HEK293 (cell line): ENCODE results near the gene COA8.
A peak's percentile ranks its signal among the peaks of the same experiment; 100 is the strongest.

ENCODE experiments used
- CTCF ChIA-PET: fragments of 350-600 bp; formaldehyde crosslinking; extraction: SDS; loops from one replicate; lab custom pipeline; 2021; ENCODE audit warnings: antibody characterized with exemption; lab: Yijun Ruan, JAX
- POLR2A ChIA-PET: fragments of 300-600 bp; formaldehyde crosslinking; extraction: SDS; loops from one replicate; lab custom pipeline; 2020; ENCODE audit warnings: antibody characterized with exemption, inconsistent platforms; lab: Yijun Ruan, JAX
- H3K27ac ChIP-seq: fragments of 200-500 bp; sonication (Bioruptor generic); 2 replicates; pipeline ENCODE4 v1.5.1; 2014; ENCODE audit warnings: low read depth, low read length, control low read depth, inconsistent platforms; ENCODE audit errors: extremely low read depth
- H3K36me3 ChIP-seq, 2 experiments: fragments of 200-500 bp in 1 of 2; sonication (Bioruptor generic) in 1 of 2; 1 replicate in 1 of 2; 2 replicates in 1 of 2; pipeline ENCODE4 v1.5.1; 2014 to 2017; ENCODE audit warnings: inconsistent platforms in 2 of 2, low read length in 2 of 2; ENCODE audit not compliant: control insufficient read depth in 2 of 2, insufficient read depth in 1 of 2
- H3K4me1 ChIP-seq: fragments of 200-500 bp; sonication (Bioruptor generic); 2 replicates; pipeline ENCODE4 v1.5.1; 2014; ENCODE audit warnings: mild to moderate bottlenecking, low read length, inconsistent platforms; ENCODE audit not compliant: control insufficient read depth, insufficient read depth
- H3K4me3 ChIP-seq: 2 replicates; pipeline ENCODE4 v1.5.1; 2011; ENCODE audit warnings: low read depth, mild to moderate bottlenecking, control low read depth, low read length, moderate library complexity
- H3K9me3 ChIP-seq: fragments of 200-500 bp; sonication (Bioruptor generic); 2 replicates; pipeline ENCODE4 v1.5.1; 2014; ENCODE audit warnings: low read depth, low read length, inconsistent platforms; ENCODE audit not compliant: control insufficient read depth, insufficient read depth
- FEZF1 ChIP-seq: fragments of 450-650 bp; formaldehyde crosslinking; IDR thresholded peaks from 2 replicates; pipeline ENCODE4 v1.5.1; 2016; ENCODE audit warnings: missing biosample characterization, missing genetic modification characterization
- PRDM4 ChIP-seq: fragments of 450-650 bp; formaldehyde crosslinking; IDR thresholded peaks from 2 replicates; pipeline ENCODE4 v1.5.1; 2017; ENCODE audit warnings: missing biosample characterization, missing genetic modification characterization
- SP2 ChIP-seq: fragments of 450-650 bp; formaldehyde crosslinking; IDR thresholded peaks from 2 replicates; pipeline ENCODE4 v1.5.1; 2016; ENCODE audit warnings: missing biosample characterization, missing genetic modification characterization
- SP7 ChIP-seq: fragments of 450-650 bp; formaldehyde crosslinking; IDR thresholded peaks from 2 replicates; pipeline ENCODE4 v1.5.1; 2016; ENCODE audit warnings: missing biosample characterization, missing genetic modification characterization
- ZBTB21 ChIP-seq: fragments of 450-650 bp; formaldehyde crosslinking; IDR thresholded peaks from 2 replicates; pipeline ENCODE4 v1.5.1; 2017; ENCODE audit warnings: missing biosample characterization, missing genetic modification characterization
- ZNF19 ChIP-seq: fragments of 450-650 bp; formaldehyde crosslinking; IDR thresholded peaks from 2 replicates; pipeline ENCODE4; 2016; ENCODE audit warnings: missing biosample characterization, missing genetic modification characterization, low read depth
- ZNF24 ChIP-seq: fragments of 450-650 bp; formaldehyde crosslinking; IDR thresholded peaks from 2 replicates; pipeline ENCODE4 v1.5.1; 2016; ENCODE audit warnings: missing biosample characterization, missing genetic modification characterization
- ZNF341 ChIP-seq: fragments of 450-650 bp; formaldehyde crosslinking; IDR thresholded peaks from 2 replicates; pipeline ENCODE4; 2016; ENCODE audit warnings: low read depth, missing biosample characterization, missing genetic modification characterization
- ZNF37A ChIP-seq: fragments of 450-650 bp; IDR thresholded peaks from 2 replicates; pipeline ENCODE4 v1.5.1; 2018; ENCODE audit warnings: missing biosample characterization, missing genetic modification characterization
- ZNF398 ChIP-seq: fragments of 450-650 bp; formaldehyde crosslinking; IDR thresholded peaks from 2 replicates; pipeline ENCODE4 v1.5.1; 2017; ENCODE audit warnings: missing biosample characterization, missing genetic modification characterization
- ZNF416 ChIP-seq: fragments of 450-650 bp; formaldehyde crosslinking; IDR thresholded peaks from 2 replicates; pipeline ENCODE4 v1.5.1; 2016; ENCODE audit warnings: missing biosample characterization, missing genetic modification characterization
- ZNF514 ChIP-seq: fragments of 450-650 bp; formaldehyde crosslinking; IDR thresholded peaks from 2 replicates; pipeline ENCODE4 v1.5.1; 2016; ENCODE audit warnings: missing biosample characterization, missing genetic modification characterization
- ZNF521 ChIP-seq: fragments of 450-650 bp; formaldehyde crosslinking; IDR thresholded peaks from 2 replicates; pipeline ENCODE4 v1.5.1; 2017; ENCODE audit warnings: missing biosample characterization, mild to moderate bottlenecking, missing genetic modification characterization
- ZNF549 ChIP-seq: fragments of 450-650 bp; IDR thresholded peaks from 2 replicates; pipeline ENCODE4 v1.5.1; 2018; ENCODE audit warnings: missing biosample characterization, missing genetic modification characterization, mild to moderate bottlenecking, inconsistent platforms, moderate library complexity
- ZNF561 ChIP-seq: fragments of 450-650 bp; IDR thresholded peaks from 2 replicates; pipeline ENCODE4 v1.5.1; 2018; ENCODE audit warnings: missing biosample characterization, missing genetic modification characterization, borderline replicate concordance
- ZNF600 ChIP-seq: fragments of 450-650 bp; formaldehyde crosslinking; IDR thresholded peaks from 2 replicates; pipeline ENCODE4 v1.5.1; 2016; ENCODE audit warnings: missing biosample characterization, missing genetic modification characterization
- ZNF660 ChIP-seq: fragments of 450-650 bp; IDR thresholded peaks from 2 replicates; pipeline ENCODE4 v1.5.1; 2018; ENCODE audit warnings: missing biosample characterization, mild to moderate bottlenecking, missing genetic modification characterization
- ZNF76 ChIP-seq: fragments of 450-650 bp; formaldehyde crosslinking; IDR thresholded peaks from 2 replicates; pipeline ENCODE4; 2016; ENCODE audit warnings: low read depth, missing biosample characterization, missing genetic modification characterization, borderline replicate concordance
- ZNF792 ChIP-seq: fragments of 450-650 bp; formaldehyde crosslinking; IDR thresholded peaks from 2 replicates; pipeline ENCODE4 v1.5.1; 2016; ENCODE audit warnings: missing biosample characterization, missing genetic modification characterization
- TF ChIP-seq, protein P1 (sequence below): fragments of 450-650 bp; formaldehyde crosslinking; IDR thresholded peaks from 2 replicates; pipeline ENCODE4 v1.5.1; 2016; ENCODE audit warnings: missing biosample characterization, missing genetic modification characterization

Gene COA8

GRCh38 chr14:103568952-103569351 is 6.2 kb downstream of the COA8 start:
- CTCF ChIA-PET = interaction anchor here (0.7 to 1.8 kb wide), 3 partner anchors 46 to 111 kb away, joined by 3 to 6 read pairs (median 3); partner anchors contain the start of gene CKB
- no peaks in the 10 kb centered on the region for H3K9me3 ChIP-seq
- H3K27ac ChIP-seq = no peak overlapping the region
- H3K4me1 ChIP-seq = peaks cover 3% of the 10 kb centered on the region; the same call in 1 of the 2 replicates
- TF ChIP-seq ZNF514 (tag by site-specific recombination) (no peak), ZNF660 (tag by site-specific recombination) (peak; percentile 58), ZNF24 (no peak), ZNF561 (no peak), ZNF600 (tag by site-specific recombination) (no peak), ZNF792 (tag by site-specific recombination) (no peak), ZNF37A (tag by site-specific recombination) (no peak), ZBTB21 (no peak), SP7 (peak; percentile 97), ZNF521 (tag by site-specific recombination) (no peak), ZNF341 (peak; percentile 89), ZNF549 (tag by site-specific recombination) (no peak), ZNF19 (tag by site-specific recombination) (no peak)
- TF ChIP-seq, protein P1, sequence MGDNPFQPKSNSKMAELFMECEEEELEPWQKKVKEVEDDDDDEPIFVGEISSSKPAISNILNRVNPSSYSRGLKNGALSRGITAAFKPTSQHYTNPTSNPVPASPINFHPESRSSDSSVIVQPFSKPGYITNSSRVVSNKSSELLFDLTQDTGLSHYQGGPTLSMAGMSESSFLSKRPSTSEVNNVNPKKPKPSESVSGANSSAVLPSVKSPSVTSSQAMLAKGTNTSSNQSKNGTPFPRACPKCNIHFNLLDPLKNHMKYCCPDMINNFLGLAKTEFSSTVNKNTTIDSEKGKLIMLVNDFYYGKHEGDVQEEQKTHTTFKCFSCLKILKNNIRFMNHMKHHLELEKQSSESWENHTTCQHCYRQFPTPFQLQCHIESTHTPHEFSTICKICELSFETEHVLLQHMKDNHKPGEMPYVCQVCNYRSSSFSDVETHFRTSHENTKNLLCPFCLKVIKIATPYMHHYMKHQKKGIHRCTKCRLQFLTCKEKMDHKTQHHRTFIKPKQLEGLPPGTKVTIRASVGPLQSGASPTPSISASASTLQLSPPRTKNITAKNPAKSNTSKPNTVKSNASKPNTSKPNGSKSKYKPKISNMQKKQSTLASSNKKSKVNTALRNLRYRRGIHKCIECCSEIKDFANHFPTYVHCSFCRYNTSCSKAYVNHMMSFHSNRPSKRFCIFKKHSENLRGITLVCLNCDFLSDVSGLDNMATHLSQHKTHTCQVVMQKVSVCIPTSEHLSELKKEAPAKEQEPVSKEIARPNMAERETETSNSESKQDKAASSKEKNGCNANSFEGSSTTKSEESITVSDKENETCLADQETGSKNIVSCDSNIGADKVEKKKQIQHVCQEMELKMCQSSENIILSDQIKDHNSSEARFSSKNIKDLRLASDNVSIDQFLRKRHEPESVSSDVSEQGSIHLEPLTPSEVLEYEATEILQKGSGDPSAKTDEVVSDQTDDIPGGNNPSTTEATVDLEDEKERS (tag by site-specific recombination) = no peak
- TF ChIP-seq, all 188 proteins: peak for 3
- POLR2A ChIA-PET = no interaction called here
- Histone ChIP-seq H3K4me3 (no peak overlapping the region), H3K36me3 (peaks cover 3 to 10% of the 10 kb centered on the region in 2 experiments; a peak in 2 of 3 replicates)

GRCh38 chr14:103569408-103569807 is 6.6 kb downstream of the COA8 start:
- peaks cover 8 to 10% of the 10 kb centered on the region in 2 experiments; a peak in 2 of 3 replicates for H3K36me3 ChIP-seq
- POLR2A ChIA-PET = no interaction called here
- TF ChIP-seq ZNF76 (tag by site-specific recombination) (no peak), ZNF398 (tag by site-specific recombination) (no peak), ZNF416 (tag by site-specific recombination) (no peak), SP7 (0 out of 2 replicates have a peak, but pooled peaks have one; percentile 2), FEZF1 (tag by site-specific recombination) (no peak)
- TF ChIP-seq, all 188 proteins: peak for 1
- Histone ChIP-seq H3K4me1 (peaks cover 3% of the 10 kb centered on the region; the same call in 1 of the 2 replicates), H3K9me3 (no peaks in the 10 kb centered on the region), H3K4me3 (no peak overlapping the region), H3K27ac (no peak overlapping the region)
- CTCF ChIA-PET = interaction anchor here (0.7 to 1.8 kb wide), 2 partner anchors 47 to 51 kb away, joined by 3 to 6 read pairs; partner anchors contain the start of gene CKB

DNA sequence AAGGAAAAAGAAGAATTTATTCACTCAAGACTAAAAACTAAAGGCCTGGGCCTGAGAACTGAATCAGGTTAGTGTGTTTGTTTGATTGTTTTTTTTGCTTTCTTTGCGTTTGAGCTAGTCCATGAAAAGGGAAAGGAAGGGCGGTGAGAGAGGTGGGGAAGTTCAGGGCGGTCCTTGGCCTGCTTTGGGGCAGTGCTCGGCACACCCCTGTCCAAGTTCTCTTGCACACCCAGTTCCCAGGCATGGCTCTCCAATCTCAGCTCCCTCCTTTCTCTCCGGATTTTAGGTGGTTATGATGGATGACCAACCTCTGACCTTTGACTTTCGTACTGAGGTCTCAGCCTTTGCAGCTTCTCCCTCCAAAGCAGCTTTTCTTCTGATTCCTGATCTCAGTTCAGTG is 11.3 kb downstream of the COA8 start:
- H3K4me3 ChIP-seq = no peak overlapping the region
- ChIA-PET POLR2A (no interaction called here), CTCF (interaction anchor here (0.6 to 0.8 kb wide), 5 partner anchors 8 to 338 kb away, joined by 3 to 4 read pairs (median 3); no protein-coding TSS in a partner anchor)
- H3K27ac ChIP-seq = no peak overlapping the region
- H3K9me3 ChIP-seq = no peaks in the 10 kb centered on the region
- H3K36me3 ChIP-seq = peaks cover 10 to 33% of the 10 kb centered on the region in 2 experiments; a peak in 2 of 3 replicates
- H3K4me1 ChIP-seq = peaks cover 10% of the 10 kb centered on the region
- TF ChIP-seq PRDM4 (tag by site-specific recombination) = no peak
- no peak for TF ChIP-seq SP2 (tag by site-specific recombination)
